ENCODE data around the gene IL11. TPM values are rescaled to one million over a fixed set of nuclear protein-coding genes. Genes with fewer than 3 reads are reported as not detected.

IL11 gene
- 0.46 and 2.6 TPM in 2 replicates for total RNA-seq

DNA sequence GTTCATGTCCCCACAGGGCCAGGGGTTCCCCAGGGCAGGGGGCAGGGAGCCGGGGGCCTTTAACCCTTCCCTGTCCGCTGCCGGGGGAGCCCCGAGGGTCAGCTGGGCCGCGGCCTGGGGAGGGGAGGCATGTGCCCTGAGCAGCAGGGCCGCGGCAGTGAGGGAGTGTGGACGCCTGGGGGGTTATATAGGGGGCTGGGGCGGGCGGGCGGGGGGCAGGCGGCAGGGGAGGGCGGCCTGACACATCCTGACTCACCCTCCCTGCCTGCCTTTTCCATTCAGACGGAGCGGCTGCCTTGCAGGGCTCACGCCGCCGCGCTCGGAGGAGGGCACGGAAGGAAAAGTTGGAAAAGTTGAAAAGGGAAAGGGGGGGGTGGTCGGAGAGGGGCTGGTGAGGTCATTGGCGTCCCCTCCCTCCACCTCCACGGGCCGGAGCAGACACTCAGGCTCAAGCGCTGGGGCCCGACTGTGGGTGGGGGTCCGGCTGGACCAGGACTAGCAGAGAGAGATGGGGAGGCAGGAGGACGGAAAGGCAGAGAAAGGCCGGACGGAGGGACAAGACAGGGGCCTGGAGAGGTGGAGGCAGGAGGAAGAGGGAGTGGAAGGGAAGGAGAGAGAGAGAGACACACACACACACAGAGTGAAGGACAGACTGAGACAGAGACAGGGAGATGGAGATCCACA is at the start of gene IL11:
IL11 (minus strand) TSS at position 159 of the 684 bp plus-strand sequence; CDS start at position 6, 153 bp downstream.

GRCh38 chr19:55407550-55407799 is 37.2 kb upstream of the IL11 start, which contains the start of gene UBE2S:
Gene UBE2S (minus strand): TSS chr19:55407788. CDS start chr19:55407589, 199 bp downstream.

GRCh38 chr19:55385724-55386492 is 15.6 kb upstream of the IL11 start, which contains the start of gene RPL28:
Gene RPL28 (plus strand): TSS chr19:55385932. CDS start chr19:55386358, 426 bp downstream.

DNA sequence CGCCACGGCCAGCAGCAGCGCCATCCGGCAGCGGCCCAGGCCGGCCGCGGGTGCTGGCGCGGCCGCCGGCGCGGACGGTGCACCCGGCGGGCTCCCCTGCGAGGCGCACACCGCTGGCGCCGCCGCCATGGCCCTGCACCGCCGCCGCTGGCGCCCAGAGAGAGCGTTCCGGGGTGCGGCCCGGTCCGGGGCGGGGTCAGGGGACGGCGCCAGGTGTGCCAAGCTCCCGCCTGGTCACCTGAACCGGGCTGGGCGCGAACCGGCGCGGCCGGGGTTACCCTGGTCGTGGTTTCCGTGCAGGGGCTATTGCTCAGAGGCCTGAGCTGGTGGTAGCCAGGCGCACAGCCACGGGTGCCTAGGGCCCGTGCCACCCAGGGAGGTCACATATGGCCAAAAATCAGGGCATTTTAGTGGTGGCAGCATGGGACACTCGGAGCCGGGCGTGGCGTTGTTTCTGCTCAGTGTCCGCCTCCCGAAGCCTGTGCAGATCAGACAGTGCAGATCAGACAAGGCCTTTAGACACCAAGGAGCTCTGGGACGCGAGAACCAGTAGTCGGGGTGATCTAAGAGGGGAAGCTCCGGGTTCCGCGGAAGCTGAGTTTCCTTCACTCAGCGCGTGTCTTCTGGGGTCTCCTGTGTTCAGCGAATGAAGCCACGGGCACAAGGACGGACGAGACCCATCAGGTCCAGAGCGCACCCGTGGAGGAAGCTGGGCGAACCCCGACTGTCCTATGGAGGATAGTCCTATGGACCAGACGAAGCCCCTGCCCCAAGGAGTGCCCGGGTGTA is 14.1 kb upstream of the IL11 start, which contains the start of gene TMEM238:
TMEM238 (minus strand) TSS at position 162 of the 789 bp plus-strand sequence; CDS start at position 129, 33 bp downstream.

DNA sequence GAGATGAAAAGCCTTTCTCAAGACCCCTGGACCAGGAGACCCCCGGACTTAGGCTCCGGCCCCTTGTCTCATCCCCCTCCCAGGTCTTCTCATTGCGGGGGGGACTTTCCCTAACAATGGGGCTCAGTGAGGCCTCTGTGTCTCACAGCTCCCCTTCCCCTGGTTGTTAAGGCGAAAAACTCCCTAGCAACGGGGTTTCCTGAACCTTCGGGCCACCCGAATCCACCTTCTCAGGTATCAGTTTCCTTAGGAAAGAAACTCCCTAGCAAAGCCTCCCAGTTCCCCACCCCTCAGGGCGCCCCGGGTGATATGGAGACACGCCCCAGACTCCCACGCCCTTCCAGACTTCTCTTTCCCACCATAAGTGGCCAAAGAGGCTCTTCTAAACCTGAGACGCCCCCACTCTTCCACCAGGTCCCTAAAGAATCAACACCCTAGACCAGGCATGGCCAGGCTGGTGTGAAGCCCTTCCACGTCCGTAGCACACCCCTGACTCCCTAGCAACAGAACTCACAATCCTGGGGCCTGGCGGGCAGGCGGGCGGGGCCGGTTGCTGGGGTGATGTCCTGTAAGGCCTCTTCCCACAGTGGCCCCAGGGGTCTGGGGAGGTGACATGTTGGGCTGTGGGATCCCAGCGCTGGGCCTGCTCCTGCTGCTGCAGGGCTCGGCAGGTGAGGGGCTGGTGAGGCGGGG is 6.1 kb upstream of the IL11 start, which contains the start of gene TMEM190:
TMEM190 (plus strand) TSS at position 586 of the 693 bp plus-strand sequence; CDS start at position 614, 28 bp downstream.

GRCh38 chr19:55362990-55363716 is 7.1 kb downstream of the IL11 start, which contains the start of gene GARIN5B:
Gene GARIN5B (minus strand): TSS chr19:55363260. CDS start chr19:55363066, 194 bp downstream.

GRCh38 chr19:55354698-55355212 is 15.5 kb downstream of the IL11 start, which contains the start of gene COX6B2:
Gene COX6B2 (minus strand): TSS chr19:55354719. CDS start chr19:55354521, 198 bp downstream.

DNA sequence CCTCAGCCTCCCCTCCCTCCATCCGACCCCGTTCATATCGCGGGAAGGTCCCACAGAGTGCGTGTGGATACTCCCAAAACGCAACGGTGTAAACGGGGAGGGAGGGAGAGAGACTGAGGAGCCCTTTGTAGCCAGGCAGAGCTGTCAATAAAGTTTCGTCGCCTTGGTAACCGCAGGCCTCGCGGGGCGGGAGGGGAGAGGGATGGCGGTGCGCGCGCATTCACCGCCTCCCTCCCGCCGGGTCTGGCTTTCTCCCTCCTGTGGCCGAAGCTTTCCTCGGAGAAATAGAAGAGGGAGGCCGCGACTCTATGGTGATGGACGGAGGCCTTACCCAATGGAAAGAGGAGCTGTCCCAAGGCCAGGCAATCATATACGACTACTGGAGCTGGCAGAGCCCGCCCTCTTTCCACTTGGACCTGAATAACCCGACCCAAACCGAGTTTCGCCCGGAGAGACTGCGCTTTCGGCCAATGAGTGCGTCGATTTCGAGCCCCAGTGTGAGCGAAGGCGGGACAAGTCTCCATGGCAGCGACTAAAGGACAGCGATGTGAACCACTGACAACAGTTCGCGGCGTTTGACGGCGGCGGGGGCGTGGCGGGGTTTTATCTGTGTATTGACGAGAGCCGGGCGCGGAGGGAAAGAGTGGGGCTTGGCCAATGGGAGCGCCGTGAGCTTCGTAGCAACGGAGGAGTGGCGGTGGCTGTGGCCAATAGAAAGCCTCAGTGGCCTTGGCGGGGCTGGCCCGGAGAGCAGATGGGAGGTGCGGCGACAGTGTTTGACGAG is 31.0 kb downstream of the IL11 start, which contains the start of gene KMT5C:
KMT5C (plus strand) TSS at position 772 of the 784 bp plus-strand sequence. CDS start 2,061 bp downstream, outside the sequence.

DNA sequence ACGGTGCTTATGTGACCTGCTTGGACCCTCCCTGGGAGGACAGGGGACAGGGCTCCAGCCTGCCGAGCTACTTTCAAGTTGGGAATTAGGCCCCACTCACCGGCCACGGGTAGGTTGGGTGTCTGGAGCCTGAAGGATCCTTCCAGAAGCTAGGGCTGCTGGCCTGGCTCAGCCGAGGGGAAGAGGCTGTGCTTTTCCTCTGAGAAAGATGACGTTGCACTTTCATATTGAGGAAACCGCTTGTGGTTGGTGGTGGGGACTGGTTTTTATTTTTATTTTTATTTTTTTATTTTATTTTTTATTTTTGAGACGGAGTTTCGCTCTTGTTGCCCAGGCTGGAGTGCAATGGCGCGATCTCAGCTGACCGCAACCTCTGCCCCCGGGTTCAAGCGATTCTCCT is 45.1 kb downstream of the IL11 start, which contains the start of gene TMEM150B:
TMEM150B (minus strand) TSS at position 170 of the 400 bp plus-strand sequence. CDS start 4,305 bp downstream, outside the sequence.

Other genes with a start within 250 kb of the IL11 start
- 0.65 and 1.4 TPM in 2 replicates for gene TNNT1, start 221.3 kb downstream of the IL11 start, total RNA-seq
- gene TNNI3, start 212.7 kb downstream of the IL11 start, total RNA-seq, result not detected in 2 replicates
- 0.32 and 0.76 TPM in 2 replicates for gene DNAAF3, start 203.8 kb downstream of the IL11 start, total RNA-seq
- gene SYT5, start 190.2 kb downstream of the IL11 start, total RNA-seq, result not detected in 2 replicates
- gene PTPRH, start 161.0 kb downstream of the IL11 start, total RNA-seq, result 0.32 and 3.5 TPM in 2 replicates
- gene TMEM86B, start 141.7 kb downstream of the IL11 start, total RNA-seq, result 0.32 and 0.91 TPM in 2 replicates
- gene PPP6R1, start 111.4 kb downstream of the IL11 start, total RNA-seq, result 20.1 and 22.3 TPM in 2 replicates
- 29.6 and 38.0 TPM in 2 replicates for gene HSPBP1, start 90.4 kb downstream of the IL11 start, total RNA-seq
- 0.61 and 0.65 TPM in 2 replicates for gene BRSK1, start 86.5 kb downstream of the IL11 start, total RNA-seq
- not detected in 2 replicates for gene TMEM150B, start 45.1 kb downstream of the IL11 start, total RNA-seq
- 3.9 and 4.7 TPM in 2 replicates for gene KMT5C, start 30.6 kb downstream of the IL11 start, total RNA-seq
- under 0.01 TPM in 1 of 2 replicates, not detected in the other for gene COX6B2, start 15.7 kb downstream of the IL11 start, total RNA-seq
- not detected in 2 replicates for gene GARIN5B, start 7.2 kb downstream of the IL11 start, total RNA-seq
- not detected in 2 replicates for gene TMEM190, start 6.4 kb upstream of the IL11 start, total RNA-seq
- gene TMEM238, start 13.8 kb upstream of the IL11 start, total RNA-seq, result 0.65 TPM in 1 of 2 replicates, not detected in the other
- gene RPL28, start 15.5 kb upstream of the IL11 start, total RNA-seq, result 112 and 274 TPM in 2 replicates
- gene UBE2S, start 37.3 kb upstream of the IL11 start, total RNA-seq, result 168 and 599 TPM in 2 replicates
- gene SHISA7, start 72.8 kb upstream of the IL11 start, total RNA-seq, result not detected in 2 replicates
- 50.6 and 74.1 TPM in 2 replicates for gene ISOC2, start 91.2 kb upstream of the IL11 start, total RNA-seq
- gene C19orf85, start 94.3 kb upstream of the IL11 start, total RNA-seq, result not detected in 2 replicates
- gene ZNF628, start 106.2 kb upstream of the IL11 start, total RNA-seq, result 0.30 and 2.6 TPM in 2 replicates
- gene NAT14, start 114.7 kb upstream of the IL11 start, total RNA-seq, result 11.7 and 18.2 TPM in 2 replicates
- gene SSC5D, start 118.0 kb upstream of the IL11 start, total RNA-seq, result 0.32 and 2.3 TPM in 2 replicates
- gene SBK2, start 166.7 kb upstream of the IL11 start, total RNA-seq, result not detected in 2 replicates
- gene SBK3, start 175.1 kb upstream of the IL11 start, total RNA-seq, result 0.32 TPM in 1 of 2 replicates, not detected in the other
- 3.2 TPM in 2 replicates for gene ZNF579, start 210.4 kb upstream of the IL11 start, total RNA-seq
- gene FIZ1, start 229.1 kb upstream of the IL11 start, total RNA-seq, result 1.8 and 2.6 TPM in 2 replicates
- 7.8 and 10.3 TPM in 2 replicates for gene ZNF524, start 229.8 kb upstream of the IL11 start, total RNA-seq
- 0.61 and 0.65 TPM in 2 replicates for gene ZNF865, start 235.2 kb upstream of the IL11 start, total RNA-seq